Endometrial microvascular endothelial cells (primary cell): ENCODE data around the gene KRTAP5-8. TPM values are rescaled to one million over a fixed set of nuclear protein-coding genes. Genes with fewer than 3 reads are reported as not detected.
"Not testable (repeated sequence)": the region's sequence is repeated elsewhere in the genome, so short reads cannot be mapped to it uniquely, and the experiment has no call there.

ENCODE experiments used
- in situ Hi-C: cut with HindIII; loops from 2 replicates; pipeline ENCODE4 v1.10.0; 2017; ENCODE audit warnings: low sequenced_read_pairs, low pct_unique_long_range_greater_than_20kb; ENCODE audit errors: inconsistent ontology term
- total RNA-seq: library from RNA; depleted of rRNA; stranded (reverse); fragments of >200 nt; gene quantifications from one replicate; pipeline ENCODE4 v1.2.3, GENCODE V29; 2015; ENCODE audit errors: inconsistent ontology term

Gene KRTAP5-8
- total RNA-seq, 1 donor from 2014 or later: not detected

DNA sequence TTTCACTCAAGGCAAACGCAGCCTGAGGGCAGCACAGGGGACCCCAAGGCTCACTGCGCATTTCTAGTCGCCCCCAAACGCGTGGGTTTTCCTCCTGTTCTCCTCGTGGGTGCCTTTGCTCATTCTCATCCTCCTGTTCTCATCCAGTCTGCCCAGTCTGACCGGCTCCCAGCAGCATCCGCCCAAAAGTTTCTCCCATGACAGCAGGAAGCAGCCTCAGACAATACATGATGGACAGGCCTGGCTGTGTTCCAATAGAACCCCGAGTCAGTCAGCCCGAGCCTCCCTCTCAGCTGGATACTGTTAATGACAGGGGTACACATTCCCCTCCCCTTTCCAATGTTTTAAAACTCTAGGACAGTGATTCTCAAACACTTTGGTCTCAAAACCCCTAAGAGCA, 33.3 kb upstream of the KRTAP5-8 start:
- in situ Hi-C loops: no loop called here

DNA sequence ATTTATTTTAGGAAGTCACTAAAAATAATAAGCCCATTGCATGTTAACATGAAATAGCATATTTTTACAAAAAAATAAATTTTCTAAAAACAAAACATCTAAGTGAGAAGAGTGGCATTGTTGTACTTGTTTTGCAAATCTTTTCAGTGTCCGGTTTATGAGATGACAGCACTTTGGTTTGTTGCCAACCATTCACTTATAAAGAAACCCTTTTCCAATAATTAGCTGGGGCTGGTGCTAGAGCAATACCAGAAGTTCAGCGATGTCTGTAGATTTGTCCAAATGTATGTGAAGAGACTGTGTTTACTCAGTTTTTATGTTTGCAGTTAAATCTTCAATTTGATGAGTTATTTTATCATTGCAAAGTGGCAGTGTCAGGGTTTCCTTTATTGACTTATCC, 32.8 kb upstream of the KRTAP5-8 start:
- in situ Hi-C loops: no loop called here

DNA sequence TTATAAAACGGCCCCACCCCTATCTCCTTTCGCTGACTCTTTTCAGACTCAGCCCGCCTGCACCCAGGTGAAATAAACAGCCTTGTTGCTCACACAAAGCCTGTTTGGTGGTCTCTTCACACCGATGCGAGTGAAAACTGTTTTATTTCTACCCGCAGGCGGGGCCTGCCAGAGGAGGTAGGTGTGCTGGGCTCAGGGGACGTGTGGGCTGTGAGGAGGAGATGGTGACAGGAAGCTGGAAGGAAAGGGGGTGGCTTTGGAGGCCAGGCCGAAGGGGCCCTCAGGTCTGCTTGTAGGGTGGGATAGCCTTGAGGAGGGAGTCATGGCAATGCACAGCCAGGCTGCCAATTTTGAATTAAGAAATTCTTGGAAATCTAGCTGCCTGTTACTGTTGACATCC, 32.0 kb upstream of the KRTAP5-8 start:
- in situ Hi-C loops: no loop called here

DNA sequence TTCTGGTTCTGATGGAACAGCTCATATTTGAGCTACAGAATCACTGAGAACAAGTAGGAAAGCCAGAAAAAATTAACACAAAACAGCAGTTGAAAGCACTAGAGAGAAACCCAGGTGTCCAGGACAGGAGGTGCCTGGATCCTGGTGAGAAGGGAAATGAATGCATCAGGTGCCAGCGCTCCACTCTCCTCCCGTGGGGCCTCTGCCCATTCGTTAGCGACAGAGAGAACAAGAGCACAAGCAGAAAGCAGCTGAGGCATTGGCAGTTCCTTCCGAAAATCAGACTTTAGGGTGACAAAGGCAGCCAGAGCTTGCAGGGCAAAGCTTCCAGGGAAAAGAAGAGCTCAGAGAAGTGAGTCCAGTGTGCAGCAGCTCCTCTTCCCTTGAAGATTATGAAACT, 30.7 kb upstream of the KRTAP5-8 start:
- in situ Hi-C loops: no loop called here

DNA sequence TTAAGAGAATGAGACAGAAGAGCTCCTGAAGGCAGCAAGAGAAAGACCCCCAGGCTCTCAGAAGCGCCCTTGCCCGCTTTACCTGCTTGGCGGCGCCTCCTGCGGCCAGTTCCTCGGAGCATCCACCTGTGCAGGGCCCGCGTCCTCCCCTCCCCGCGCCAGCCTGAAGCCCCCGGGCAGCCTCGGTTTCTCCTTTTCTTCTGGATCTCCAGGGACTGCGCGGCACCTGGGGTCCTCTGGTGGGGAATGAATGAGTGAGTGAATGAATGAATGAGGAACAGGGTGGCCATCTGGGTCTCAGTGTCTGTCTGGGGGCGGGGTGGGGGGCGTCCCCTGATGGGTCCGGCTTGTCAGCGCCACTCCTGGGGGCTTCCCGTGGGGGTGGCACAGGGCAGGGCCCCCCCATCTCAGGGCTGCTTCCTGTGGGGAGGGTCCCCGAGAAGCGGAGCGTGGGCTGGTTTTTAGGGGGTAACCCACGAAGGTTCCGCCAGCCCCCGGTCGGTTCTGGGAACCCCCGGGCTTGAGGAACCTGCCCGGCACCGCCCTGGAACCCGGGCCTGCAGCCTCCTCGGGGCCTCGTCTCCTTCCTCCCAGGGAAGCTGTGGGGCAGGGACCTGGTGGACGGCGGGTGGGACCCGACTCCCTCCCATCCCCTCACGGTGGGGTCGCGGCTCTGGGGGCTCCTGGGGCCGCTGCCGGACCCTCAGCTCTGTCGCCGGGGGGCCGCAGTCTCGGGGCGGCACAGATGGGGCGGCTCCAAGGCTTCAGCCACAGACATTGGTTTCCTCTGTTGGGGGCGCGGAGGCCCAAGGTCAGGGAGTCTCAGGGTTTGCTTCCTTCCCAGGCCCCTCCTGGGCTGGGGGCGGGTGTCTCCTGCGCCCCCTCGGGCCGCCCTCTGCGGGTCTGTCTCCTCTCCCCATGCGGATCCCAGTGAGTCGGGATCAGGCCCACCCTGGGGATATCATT, 19.0 kb upstream of the KRTAP5-8 start:
- in situ Hi-C loops: no loop called here

DNA sequence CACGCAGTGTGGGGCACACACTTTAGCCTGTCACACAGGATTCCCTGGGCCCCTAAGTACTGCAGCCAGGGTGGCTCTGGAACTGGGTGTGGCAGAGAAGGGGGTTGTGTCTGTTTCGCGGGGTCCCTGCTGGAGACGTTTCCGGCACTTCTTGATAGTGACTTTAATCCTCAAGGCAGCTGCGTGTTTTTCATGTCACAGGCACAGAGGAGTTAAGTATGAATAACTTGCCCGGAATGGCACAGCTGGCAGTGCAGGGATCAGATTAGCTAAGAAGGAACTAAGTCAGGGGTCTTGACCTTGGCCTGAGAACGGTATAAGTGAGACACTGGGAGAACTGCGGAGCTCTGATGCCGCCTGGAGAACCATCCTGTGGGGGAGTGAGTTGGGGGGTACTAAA, 18.3 kb upstream of the KRTAP5-8 start:
- in situ Hi-C loops: no loop called here

DNA sequence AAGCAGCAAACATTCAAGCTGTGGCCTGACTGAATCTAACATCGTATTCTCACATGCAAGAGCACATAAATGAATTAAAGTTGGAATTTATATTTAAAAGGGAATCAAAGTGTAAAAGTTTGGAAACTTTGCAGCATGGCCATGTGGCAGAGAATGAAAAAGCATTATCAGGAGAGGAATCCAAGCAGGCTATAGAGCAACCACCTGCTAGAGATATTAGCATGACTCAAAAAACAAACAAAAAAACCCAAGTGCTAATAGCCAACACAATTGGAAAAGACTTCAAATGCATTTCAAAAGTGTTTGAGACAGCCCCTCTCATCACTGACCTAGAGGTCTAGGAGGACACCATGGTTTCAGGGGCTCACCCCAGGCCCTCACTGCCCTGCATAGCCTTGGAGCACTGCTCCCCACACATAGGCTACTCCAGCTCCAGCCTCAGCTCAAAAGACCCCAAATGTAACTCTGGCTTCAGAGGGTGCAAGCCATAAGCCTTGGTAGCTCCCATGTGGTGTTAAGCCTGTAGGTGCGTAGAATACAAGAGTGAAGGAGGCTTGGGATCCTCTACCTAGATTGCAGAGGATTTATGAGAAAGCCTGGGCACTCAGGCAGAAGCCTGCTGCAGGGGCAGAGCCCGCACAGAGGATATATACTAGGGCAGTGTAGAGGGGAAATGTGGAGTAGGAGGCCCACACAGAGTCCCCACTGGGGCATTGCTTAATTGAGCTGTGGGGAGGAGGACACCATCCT, 12.5 kb upstream of the KRTAP5-8 start:
- in situ Hi-C loops: no loop called here

DNA sequence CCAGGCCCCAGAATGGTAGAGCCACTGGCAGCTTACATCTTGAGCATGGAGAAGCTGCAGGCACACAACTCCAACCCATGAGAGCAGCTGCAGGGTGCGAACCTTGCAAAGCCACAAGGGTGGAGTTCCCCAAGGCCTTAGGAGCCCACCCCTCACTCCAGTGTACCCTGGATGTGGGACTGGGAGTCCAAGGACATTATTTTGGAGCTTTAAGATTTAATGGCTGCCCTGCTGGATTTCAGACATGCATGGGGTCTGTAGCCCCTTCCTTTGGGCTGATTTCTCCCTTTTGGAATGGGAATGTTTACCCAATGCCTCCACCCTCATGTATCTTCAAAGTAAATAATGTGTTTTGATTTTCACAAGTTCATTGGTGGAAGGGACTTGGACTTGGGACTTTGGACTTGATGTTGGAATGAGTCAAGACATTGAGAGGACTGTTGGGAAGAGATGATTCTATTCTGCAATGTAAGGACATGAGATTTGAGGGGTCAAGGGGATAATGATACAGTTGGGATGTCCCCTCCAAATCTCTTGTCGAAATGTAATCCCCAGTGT, 11.8 kb upstream of the KRTAP5-8 start:
- in situ Hi-C loops: no loop called here

DNA sequence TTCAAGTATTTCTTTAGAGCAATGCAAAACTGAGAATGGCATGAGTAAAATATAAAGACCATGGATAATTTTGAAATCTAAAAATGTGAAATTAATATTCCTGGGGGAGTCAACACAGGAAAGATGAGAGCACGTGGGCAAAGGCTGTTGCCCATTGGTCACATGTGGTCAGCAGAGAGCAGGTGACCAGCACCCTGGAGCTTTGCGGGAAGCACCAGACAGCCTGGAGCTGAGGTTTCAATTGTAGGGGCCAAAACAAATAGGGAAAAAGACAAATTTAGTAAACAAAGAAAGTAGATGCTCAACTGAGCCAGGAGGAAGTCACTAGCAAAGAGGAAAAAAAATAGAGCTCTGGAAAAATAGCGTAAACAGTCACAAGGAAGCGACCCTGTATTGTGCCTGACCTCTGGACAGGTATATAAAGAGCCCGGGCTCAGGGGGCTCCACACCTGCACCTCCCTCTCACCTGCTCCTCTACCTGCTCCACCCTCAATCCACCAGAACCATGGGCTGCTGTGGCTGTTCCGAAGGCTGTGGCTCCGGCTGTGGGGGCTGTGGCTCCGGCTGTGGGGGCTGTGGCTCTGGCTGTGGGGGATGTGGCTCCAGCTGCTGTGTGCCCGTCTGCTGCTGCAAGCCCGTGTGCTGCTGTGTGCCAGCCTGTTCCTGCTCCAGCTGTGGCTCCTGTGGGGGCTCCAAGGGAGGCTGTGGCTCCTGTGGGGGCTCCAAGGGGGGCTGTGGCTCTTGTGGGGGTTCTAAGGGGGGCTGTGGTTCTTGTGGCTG, 10.8 kb upstream of the KRTAP5-8 start, which contains the start of gene KRTAP5-7:
Gene KRTAP5-7, plus strand, starts transcription at position 472 of the 780 bp plus-strand sequence. Its CDS starts 34 bp downstream, at position 506.
- in situ Hi-C loops: not testable (repeated sequence)

DNA sequence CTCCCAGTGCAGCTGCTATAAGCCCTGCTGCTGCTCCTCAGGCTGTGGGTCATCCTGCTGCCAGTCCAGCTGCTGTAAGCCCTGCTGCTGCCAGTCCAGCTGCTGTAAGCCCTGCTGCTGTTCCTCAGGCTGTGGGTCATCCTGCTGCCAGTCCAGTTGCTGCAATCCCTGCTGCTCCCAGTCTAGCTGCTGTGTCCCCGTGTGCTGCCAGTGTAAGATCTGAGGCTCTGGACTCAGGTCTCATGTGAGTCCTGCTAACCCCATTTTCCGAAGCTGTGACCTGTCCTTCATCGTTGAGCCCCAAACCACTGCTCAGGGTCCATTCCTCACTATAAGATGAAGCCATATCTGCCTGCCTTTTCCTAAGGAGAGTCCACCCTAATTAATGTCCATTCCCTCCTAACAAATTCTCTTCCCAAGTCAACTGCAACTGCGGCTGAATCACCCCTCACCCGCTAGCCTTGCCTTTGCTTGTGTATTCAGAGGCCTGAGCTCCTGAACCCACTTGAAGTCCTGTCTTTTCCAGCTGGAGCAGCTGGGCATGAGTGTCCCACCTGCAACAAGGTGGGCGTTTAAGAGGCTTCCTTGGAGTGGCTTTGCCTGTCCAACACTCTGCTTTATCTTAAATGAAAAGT, 10.1 kb upstream of the KRTAP5-8 start:
- in situ Hi-C loops: no loop called here

DNA sequence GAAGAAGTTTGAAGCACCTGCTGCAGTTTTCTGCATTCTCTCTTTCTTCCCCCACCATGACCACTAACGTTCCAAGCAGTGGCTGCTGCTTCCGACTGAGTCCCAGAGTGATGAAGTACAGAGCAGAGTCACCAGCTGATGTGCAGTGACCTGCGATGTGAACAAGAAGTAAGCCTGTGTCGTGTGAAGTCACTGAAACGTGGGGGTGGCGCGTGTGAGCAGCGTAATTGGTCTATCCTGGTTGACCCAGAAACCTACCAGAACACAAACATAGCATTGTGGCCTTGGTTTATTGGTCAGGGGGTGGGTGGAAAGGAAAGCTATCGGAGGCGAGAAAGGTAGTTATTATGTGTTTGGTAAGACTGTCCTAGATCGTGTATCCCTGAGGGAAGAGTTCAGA, 7.2 kb upstream of the KRTAP5-8 start:
- in situ Hi-C loops: no loop called here

DNA sequence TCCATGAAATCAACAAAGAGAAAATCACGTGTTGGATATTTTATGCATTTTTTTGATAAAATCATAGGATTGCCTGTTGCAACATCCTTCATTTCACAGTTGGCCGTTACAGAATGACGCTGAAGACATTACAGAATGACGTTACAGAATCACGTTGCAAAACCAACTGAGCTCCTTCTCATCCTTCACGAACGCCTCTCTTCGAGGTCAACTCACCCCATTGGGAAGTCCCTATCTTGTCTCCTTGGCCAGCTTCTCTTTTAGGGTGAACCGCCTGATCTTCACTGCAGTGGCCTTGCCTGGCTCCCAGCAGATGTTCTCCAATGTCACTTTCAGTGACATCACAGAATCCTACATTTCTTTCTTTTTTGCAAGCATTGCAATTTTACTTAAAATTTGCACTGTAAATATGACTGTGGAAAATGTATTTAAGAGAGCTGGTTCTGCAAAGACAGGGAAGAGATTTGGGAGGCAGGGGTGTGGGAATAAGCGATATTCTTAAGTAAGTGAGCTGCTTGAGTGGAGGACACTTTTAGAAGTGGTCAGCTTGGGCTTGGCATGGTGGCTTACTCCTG, 5.7 kb upstream of the KRTAP5-8 start:
- in situ Hi-C loops: no loop called here

DNA sequence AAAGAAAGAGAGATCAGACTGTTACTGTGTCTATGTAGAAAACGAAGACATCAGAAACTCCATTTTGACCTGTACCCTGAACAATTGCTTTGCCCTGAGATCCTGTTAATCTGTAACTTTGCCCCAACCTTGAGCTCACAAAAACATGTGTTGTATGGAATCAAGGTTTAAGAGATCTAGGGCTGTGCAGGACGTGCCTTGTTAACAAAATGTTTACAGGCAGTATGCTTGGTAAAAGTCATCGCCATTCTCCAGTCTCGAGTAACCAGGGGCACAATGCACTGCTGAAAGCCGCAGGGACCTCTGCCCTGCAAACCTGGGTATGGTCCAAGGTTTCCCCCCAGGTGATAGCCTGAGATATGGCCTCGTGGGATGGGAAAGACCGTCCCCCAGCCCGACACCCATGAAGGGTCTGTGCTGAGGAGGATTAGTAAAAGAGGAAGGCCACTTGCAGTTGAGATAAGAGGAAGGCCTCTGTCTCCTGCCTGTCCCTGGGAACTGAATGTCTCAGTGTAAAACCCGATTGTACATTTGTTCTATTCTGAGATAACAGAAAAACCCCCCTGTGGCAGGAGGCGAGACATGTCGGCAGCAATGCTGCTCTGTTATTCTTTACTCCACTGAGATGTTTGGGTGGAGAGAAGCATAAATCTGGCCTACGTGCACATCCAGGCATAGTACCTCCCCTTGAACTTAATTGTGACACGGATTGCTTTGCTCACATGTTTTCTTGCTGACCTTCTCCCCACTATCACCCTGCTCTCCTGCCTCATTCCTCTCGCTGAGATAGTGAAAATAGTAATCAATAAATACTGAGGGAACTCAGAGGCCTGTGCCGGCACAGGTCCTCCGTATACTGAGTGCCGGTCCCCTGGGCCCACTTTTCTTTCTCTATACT, 2.9 kb upstream of the KRTAP5-8 start:
- in situ Hi-C loops: not testable (repeated sequence)

DNA sequence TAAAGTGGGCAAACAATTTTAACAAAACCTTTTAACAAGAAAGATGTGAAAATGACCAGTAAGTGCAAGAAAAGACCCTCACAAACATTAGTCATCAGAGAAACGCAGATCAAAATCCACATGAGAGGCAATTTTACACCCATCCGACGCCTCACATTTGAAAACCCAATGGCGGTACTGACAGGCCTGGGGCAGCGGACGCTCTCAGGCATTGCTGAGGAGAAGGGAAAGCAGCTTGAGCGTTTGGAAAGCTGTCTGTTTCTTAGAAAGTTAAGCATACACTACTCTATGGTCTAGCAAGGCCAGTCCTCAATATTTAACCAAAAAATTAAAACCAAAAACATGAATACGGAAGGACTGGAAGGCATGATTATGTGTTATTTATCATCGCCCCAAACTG, 2.0 kb upstream of the KRTAP5-8 start:
- in situ Hi-C loops: no loop called here

DNA sequence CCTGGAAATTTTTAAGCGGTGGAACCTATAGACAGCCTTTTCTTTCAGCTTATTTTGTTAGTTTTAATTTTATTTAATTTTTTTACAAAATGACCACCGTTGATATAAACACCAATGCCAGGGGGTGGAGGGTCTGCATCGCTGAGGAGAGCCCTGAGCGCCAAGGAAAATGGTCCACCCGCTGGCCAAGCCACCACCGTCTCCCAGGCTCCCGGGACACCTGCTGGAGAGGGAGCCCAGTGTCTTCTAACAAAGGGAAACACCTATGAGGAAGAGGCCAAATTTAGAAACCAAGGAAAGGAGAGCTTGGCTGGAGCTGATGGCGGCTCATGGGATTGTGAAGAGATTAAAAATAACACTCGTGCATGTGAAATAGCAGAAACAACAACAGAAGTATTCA, 288 bp upstream of the KRTAP5-8 start:
- in situ Hi-C loops: no loop called here

DNA sequence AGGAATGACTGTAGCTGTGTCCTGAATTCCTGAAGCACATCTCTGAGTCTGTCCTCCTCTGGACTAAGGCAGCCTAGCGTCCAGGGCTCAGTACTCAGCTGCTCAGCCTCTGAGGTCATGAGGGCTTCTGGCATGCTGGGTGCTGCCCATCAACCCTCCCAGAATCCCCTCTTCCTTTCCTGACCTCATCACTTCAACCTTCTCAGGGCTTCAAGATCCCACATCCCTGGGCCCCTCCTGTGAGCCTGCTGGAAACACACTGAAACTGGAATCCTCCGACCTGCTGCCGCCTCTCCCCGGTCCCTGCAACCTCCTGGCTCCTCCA, 803 bp downstream of the KRTAP5-8 start:
- in situ Hi-C loops: no loop called here

DNA sequence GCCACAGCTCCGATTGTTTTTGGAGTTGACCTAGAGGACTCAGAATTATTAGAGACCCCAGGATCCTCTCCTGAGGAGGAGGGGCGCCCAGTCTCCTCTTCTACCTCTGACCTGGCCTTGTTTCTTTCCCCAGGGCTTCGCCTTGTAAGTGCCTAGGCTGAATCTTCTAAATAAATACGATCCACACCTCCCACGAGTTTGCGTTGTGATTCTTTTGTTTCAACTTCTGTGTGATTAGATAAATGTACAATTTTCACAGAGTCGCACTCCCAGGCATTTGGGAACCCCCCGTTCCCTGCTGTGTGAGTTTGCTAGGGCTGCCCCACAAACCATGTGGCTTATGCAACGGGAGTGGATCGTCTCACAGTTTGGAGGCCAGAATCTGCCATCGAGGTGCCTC, 1.2 kb downstream of the KRTAP5-8 start:
- in situ Hi-C loops: no loop called here
